GM19240 (cell line): ENCODE measurements around the gene GNB1.

Source experiments
- DNase-seq: peaks from one replicate; pipeline ENCODE4 v3.0.0; 2011; ENCODE audit warnings: low spot score; ENCODE audit not compliant: insufficient read length

The GNB1 gene

GRCh38 chr1:1827089-1827848 lies 63.6 kb downstream of the GNB1 start:
- DNase-seq, result no peak

DNA sequence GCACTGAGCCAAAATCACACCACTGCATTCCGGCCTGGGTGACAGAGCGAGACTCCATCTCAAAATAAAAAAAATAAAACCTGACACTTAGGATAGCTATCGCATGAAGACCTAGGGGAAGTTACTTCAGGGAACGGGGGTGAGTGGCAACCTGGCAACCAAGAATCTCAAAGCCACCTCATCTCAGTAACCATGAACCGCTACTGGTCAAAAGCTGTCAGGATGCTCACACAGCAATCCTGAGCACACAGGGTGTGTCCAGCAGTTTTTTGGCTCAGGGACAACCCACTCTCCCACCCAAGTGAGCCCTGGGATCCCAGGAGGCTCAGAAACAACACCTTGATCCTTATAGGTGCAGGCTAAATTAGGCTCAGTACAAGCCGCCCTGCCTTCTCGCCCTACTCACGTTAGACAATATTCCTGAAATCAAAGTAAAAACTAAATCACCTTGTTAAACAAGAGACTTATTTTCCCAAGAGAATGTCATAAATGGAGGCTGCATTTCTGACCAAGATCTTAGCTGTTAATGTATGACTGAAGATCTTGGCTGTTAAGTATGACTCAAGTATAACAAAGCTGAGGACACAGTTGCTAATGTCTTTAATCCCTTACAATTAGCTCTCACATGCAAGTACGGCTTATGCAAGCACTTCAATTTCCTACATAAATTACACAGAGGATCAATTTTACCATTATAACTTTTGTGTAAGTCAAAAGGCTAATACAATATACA lies 64.4 kb downstream of the GNB1 start:
- DNase-seq, result no peak

DNA sequence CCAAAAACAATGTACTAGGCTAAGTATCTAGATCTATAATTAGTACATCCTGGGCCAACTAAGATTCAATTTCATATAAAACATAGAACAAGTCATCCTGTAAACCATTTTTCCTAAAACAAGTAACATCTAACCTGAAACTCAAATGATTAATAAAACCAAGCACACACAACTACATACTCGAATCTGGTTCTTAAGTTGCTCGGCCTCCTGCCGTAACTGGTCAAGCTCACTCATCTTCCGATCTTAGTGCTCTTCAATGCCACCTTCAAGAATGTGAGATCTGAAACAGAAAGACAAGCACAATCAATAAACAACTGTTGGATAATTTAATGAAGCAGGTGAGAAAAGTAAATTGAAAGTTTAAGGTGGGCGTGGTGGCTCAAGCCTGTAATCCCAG lies 65.7 kb downstream of the GNB1 start:
- DNase-seq, result no peak

- no peak for DNase-seq
These were observed 71.1 kb downstream of the GNB1 start for GRCh38 chr1:1819762-1820161.

- no peak for DNase-seq
These were observed 73.7 kb downstream of the GNB1 start for GRCh38 chr1:1817221-1817620.

DNA sequence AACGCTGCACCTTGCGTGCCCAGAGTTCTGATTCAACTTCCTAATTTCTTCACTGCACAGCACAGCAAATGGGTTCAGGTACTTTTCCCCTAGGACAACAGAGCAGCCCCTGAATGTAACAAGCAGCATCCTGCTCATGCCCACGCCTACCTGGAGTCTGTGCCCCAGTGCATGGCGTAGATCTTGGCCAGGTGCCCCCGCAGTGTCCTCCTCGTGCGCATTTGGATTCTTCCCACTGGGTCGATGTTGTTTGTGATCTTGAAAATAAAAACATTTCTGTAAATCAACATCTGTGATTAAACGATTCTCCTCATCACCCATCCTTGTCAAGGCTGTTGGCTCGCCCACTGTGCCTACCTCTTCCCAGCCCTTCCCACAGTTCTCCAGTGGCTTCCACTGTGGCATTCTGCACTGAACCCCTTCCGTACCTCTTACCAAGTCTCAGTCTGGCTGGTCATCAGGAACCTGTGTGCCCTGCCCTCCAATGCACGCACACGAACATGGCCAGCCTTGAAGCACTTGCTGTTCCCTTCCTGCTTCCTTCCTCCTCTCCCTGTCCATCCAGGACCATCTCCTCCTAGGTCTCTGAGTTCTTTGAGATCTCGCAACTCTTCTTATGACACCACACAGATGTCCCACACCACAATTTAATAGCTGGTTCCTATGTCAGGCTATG lies 75.1 kb downstream of the GNB1 start:
- DNase-seq, result no peak

GRCh38 chr1:1809489-1809888 lies 81.4 kb downstream of the GNB1 start:
- DNase-seq, result no peak

DNA sequence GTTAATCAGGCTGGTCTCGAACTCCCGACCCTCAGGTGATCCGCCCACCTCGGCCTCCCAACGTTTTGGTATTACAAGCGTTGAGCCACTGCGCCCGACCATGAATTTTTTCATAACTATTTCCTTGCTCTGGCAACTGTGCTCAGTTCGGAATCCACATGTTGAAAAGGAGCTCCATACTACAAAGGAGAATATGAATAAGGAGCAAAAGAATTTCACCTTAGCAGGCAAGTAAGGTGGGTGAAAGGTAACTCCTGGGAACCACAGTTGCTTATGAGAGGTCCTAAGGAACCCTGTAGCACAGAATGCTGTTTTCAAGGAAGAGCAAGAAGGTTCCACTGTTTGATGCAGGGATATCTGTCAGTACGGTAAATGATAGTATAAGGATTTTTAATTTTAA lies 82.7 kb downstream of the GNB1 start:
- DNase-seq, result no peak

DNA sequence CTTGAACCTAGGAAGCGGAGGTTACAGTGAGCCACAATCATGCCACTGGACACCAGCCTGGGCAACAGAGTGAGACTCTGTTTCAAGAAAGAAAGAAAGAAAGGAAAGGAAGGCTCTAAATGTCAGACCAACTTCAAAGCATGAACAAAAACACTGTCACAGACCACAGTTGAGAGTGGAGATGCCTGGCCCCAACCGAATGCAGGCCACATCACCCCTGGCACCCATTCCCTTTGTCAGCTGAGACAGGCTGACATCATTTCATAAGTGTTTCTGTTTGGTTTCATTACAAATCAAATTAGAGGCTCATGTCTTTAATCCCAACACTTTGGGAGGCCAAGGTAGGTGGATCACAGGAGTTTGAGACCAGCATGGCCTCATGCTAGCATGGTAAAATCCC lies 84.0 kb downstream of the GNB1 start:
- DNase-seq, result no peak

DNA sequence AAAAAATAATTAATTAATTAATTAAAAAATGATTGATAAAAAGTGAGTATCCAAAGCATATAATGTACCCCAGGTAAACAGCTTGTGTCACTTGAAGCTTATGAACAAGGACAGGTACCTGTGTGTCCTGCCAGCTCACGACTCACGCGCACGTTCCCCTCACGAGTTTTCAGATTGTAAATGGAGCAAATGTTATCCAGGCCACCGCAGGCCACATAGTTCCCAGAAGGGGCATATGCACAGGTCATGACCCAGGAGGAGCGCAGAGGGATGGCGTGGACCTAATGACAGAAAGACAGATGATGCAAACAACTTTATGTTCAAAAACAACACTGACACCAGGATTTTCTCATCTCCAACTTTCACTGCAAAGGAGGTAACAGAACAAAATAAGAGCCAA lies 86.6 kb downstream of the GNB1 start:
- DNase-seq, result no peak

- no peak for DNase-seq
These were observed 88.0 kb downstream of the GNB1 start for GRCh38 chr1:1802871-1803270.

GRCh38 chr1:1799716-1800115 lies 91.2 kb downstream of the GNB1 start:
- peak; percentile 82 for DNase-seq

- no peak for DNase-seq
These were observed 93.1 kb downstream of the GNB1 start for GRCh38 chr1:1797731-1798341.

DNA sequence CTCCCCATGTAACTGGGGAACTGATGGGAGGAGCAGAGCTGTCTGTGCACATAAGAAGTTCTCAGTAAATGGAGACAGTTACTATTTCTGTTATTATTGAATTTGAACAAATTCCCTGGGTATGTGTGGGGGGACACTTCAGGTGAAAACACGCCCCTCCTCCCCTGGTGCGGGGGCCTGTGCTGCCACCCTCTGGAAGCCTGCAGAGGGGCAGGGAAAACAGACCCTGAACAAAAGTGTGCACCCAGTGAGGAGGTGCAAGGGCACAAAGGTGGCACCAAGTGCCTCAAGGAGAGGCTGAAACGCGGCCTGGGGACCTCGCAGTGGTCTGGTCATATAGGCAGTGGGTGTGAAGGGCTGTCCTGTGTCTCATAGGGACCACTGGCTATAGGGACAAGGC lies 94.4 kb downstream of the GNB1 start:
- no peak for DNase-seq

DNA sequence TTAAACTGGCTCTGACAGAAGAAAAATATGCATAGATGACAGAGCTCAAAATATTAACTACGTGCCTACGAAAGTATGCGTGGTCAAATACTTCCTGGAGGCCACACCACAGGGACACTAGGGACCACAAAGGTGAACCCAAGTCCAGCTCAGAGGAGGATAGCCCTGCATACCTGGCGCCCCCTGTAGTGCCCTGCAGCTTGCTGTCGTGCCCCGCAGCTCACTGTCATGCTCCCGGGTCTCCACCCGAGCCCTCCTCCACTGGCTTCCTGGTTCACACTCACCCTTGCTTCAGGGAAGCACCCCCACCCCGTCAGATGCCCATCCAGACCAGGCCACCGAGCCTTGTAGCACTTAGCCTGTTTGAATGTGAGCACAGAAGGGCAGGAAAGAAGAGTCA lies 95.9 kb downstream of the GNB1 start:
- DNase-seq, result no peak

- no peak for DNase-seq
These were observed 97.2 kb downstream of the GNB1 start for GRCh38 chr1:1793481-1794244.

- DNase-seq, result no peak
These were observed 102.0 kb downstream of the GNB1 start for GRCh38 chr1:1788646-1789431.

- no peak for DNase-seq
These were observed 102.8 kb downstream of the GNB1 start for GRCh38 chr1:1788136-1788535.

- DNase-seq, result no peak
These were observed 103.9 kb downstream of the GNB1 start for GRCh38 chr1:1786836-1787605.

- DNase-seq, result no peak
These were observed 105.2 kb downstream of the GNB1 start for GRCh38 chr1:1785666-1786065.
